HepG2 (cell line): ENCODE data around the gene SLC25A25. TPM values are rescaled to one million over a fixed set of nuclear protein-coding genes. Genes with fewer than 3 reads are reported as not detected.

Source experiments
- ATAC-seq: fragments of 200-7000 bp; cut with Tn5 transposase; 3 replicates; pipeline ENCODE4 v1.9.1; 2020; ENCODE audit warnings: mild to moderate bottlenecking, moderate library complexity
- BruUV-seq: library from RNA; stranded (reverse); fragments of 400-500 nt; replicated peaks from 2 replicates; lab custom pipeline; 2021; lab: Mats Ljungman, UMichigan
- CTCF ChIA-PET: fragments of 300-600 bp; formaldehyde crosslinking; extraction: SDS; loops from one replicate; lab custom pipeline; 2021; ENCODE audit warnings: low total read pairs, inconsistent platforms, low intra/inter-chr PET ratio; lab: Yijun Ruan, JAX
- POLR2A ChIA-PET: fragments of 350-600 bp; sonication (Branson Sonifier 250); formaldehyde crosslinking; loops from one replicate; lab custom pipeline; 2020; ENCODE audit warnings: antibody characterized with exemption, inconsistent platforms; lab: Yijun Ruan, JAX
- DNase-seq: peaks from one replicate; pipeline ENCODE4 v3.0.0-alpha.2; 2015; ENCODE audit warnings: low spot score
- FAIRE-seq: peaks from 3 replicates; lab custom pipeline; 2011; peaks lifted over from hg19 to GRCh38; lab: Jason Lieb, UNC
- H2AFZ ChIP-seq: one replicate; pipeline ENCODE4 v1.6.1; 2011; ENCODE audit warnings: low read length, inconsistent platforms
- H3K27ac ChIP-seq: fragments of 300-600 bp; 3 replicates; pipeline ENCODE4 v1.8.0; 2011; ENCODE audit warnings: mixed run types, mild to moderate bottlenecking, mixed read lengths, low read length, inconsistent platforms; ENCODE audit not compliant: insufficient read depth; ENCODE audit errors: extremely low read length
- H3K27me3 ChIP-seq, 2 experiments: fragments of 200-600 bp in 1 of 2; 2 replicates in 1 of 2; 3 replicates in 1 of 2; pipeline versions ENCODE4 v1.6.0 to v1.8.0; 2011; ENCODE audit warnings: low read length in 2 of 2, mild to moderate bottlenecking in 2 of 2, moderate library complexity in 2 of 2, inconsistent platforms in 1 of 2; ENCODE audit not compliant: insufficient read depth in 2 of 2, control insufficient read depth in 1 of 2
- H3K36me3 ChIP-seq, 2 experiments: fragments of 200-600 bp in 1 of 2; replicated peaks in 1 of 2; 2 replicates in 1 of 2; 3 replicates in 1 of 2; pipeline versions ENCODE4 v1.5.1 to v1.8.0; 2011; ENCODE audit warnings: low read length in 2 of 2, inconsistent platforms in 1 of 2; ENCODE audit not compliant: insufficient read depth in 2 of 2, control insufficient read depth in 1 of 2
- H3K4me1 ChIP-seq: 2 replicates; pipeline ENCODE4 v1.5.1; 2012; ENCODE audit warnings: low read length, inconsistent platforms; ENCODE audit not compliant: insufficient read depth
- H3K4me2 ChIP-seq: 2 replicates; pipeline ENCODE4 v1.6.0; 2011; ENCODE audit warnings: low read depth, low read length, inconsistent platforms
- H3K4me3 ChIP-seq, 3 experiments: fragments of 200-600 bp in 1 of 3; sonication (generic), shearing (Covaris generic) in 1 of 3; replicated peaks in 1 of 3; 2 replicates each; pipeline ENCODE4 v1.5.1; 2011 to 2016; ENCODE audit warnings: low read length in 3 of 3, inconsistent platforms in 2 of 3, low read depth in 2 of 3, mild to moderate bottlenecking in 2 of 3, control low read depth in 1 of 3, mixed read lengths in 1 of 3; ENCODE audit not compliant: insufficient read depth in 1 of 3
- H3K79me2 ChIP-seq: one replicate; pipeline ENCODE4 v1.6.1; 2011; ENCODE audit warnings: low read length, inconsistent platforms; ENCODE audit not compliant: insufficient read depth
- H3K9ac ChIP-seq: 2 replicates; pipeline ENCODE4 v1.6.0; 2011; ENCODE audit warnings: mild to moderate bottlenecking, low read depth, low read length, inconsistent platforms; ENCODE audit not compliant: insufficient read depth
- H3K9me3 ChIP-seq: 2 replicates; pipeline ENCODE4 v1.5.1; 2012; ENCODE audit warnings: mild to moderate bottlenecking, low read length
- H4K20me1 ChIP-seq: 2 replicates; pipeline ENCODE4 v1.6.0; 2011; ENCODE audit warnings: inconsistent platforms, mild to moderate bottlenecking, low read length, moderate library complexity; ENCODE audit not compliant: insufficient read depth
- CAMTA2 ChIP-seq: sonication (generic); formaldehyde crosslinking; IDR thresholded peaks from 2 replicates; pipeline ENCODE4 v1.4.0; 2020; ENCODE audit warnings: mild to moderate bottlenecking, missing genetic modification reagents, borderline replicate concordance
- GABPA ChIP-seq, 2 experiments: IDR thresholded peaks; 2 replicates each; pipeline ENCODE4 v1.6.1; 2011 to 2016; ENCODE audit warnings: low read depth in 2 of 2, low read length in 1 of 2, missing biosample characterization in 1 of 2, missing genetic modification characterization in 1 of 2
- IRX3 ChIP-seq: sonication (generic); formaldehyde crosslinking; IDR thresholded peaks from 2 replicates; pipeline ENCODE4 v1.8.1; 2023; ENCODE audit warnings: mild to moderate bottlenecking, low read depth, missing genetic modification reagents, borderline replicate concordance
- KLF13 ChIP-seq: sonication (generic); formaldehyde crosslinking; IDR thresholded peaks from 2 replicates; pipeline ENCODE4 v1.4.0; 2020; ENCODE audit warnings: mild to moderate bottlenecking, missing genetic modification reagents
- KMT2A ChIP-seq: sonication (generic); formaldehyde crosslinking; IDR thresholded peaks from 2 replicates; pipeline ENCODE4 v1.4.0; 2020; ENCODE audit warnings: missing genetic modification reagents
- MIXL1 ChIP-seq: IDR thresholded peaks from 2 replicates; pipeline ENCODE4 v1.6.1; 2016
- POLR2A ChIP-seq, 2 experiments: IDR thresholded peaks; 2 replicates each; pipeline ENCODE4 v1.6.1; 2011; ENCODE audit warnings: low read depth in 2 of 2, low read length in 2 of 2, mild to moderate bottlenecking in 1 of 2, moderate library complexity in 1 of 2; ENCODE audit not compliant: insufficient read depth in 1 of 2
- SNRNP70 ChIP-seq: fragments of 200-400 bp; formaldehyde crosslinking; IDR thresholded peaks from 2 replicates; pipeline ENCODE4 v1.6.1; 2017; ENCODE audit warnings: mild to moderate bottlenecking, low read depth, low read length, moderate library complexity
- THRA ChIP-seq: sonication (generic); formaldehyde crosslinking; IDR thresholded peaks from 2 replicates; pipeline ENCODE4 v1.4.0; 2020; ENCODE audit warnings: missing genetic modification reagents, borderline replicate concordance
- U2AF2 ChIP-seq: fragments of 200-400 bp; formaldehyde crosslinking; IDR thresholded peaks from 2 replicates; pipeline ENCODE4 v1.6.1; 2017; ENCODE audit warnings: low read depth, mild to moderate bottlenecking, low read length
- ZBTB39 ChIP-seq: sonication (generic); formaldehyde crosslinking; IDR thresholded peaks from 2 replicates; pipeline ENCODE4 v1.5.0; 2020; ENCODE audit warnings: missing genetic modification reagents
- ZNF235 ChIP-seq: sonication (generic); formaldehyde crosslinking; IDR thresholded peaks from 2 replicates; pipeline ENCODE4 v1.8.1; 2023; ENCODE audit warnings: mild to moderate bottlenecking, missing genetic modification reagents, borderline replicate concordance
- ZNF292 ChIP-seq: sonication (generic); formaldehyde crosslinking; IDR thresholded peaks from 2 replicates; pipeline ENCODE4 v1.8.1; 2022; ENCODE audit warnings: mild to moderate bottlenecking, low read depth, missing genetic modification reagents, borderline replicate concordance
- ZNF557 ChIP-seq: sonication (generic); formaldehyde crosslinking; IDR thresholded peaks from 2 replicates; pipeline ENCODE4 v1.4.0; 2020; ENCODE audit warnings: missing genetic modification reagents
- ZNF644 ChIP-seq: IDR thresholded peaks from 2 replicates; pipeline ENCODE4 v1.6.1; 2016; ENCODE audit warnings: low read depth
- ZNF652 ChIP-seq: IDR thresholded peaks from 2 replicates; pipeline ENCODE4 v1.6.1; 2016; ENCODE audit warnings: low read depth, borderline replicate concordance
- ZNF766 ChIP-seq: sonication (generic); formaldehyde crosslinking; IDR thresholded peaks from 2 replicates; pipeline ENCODE4 v1.5.0; 2020; ENCODE audit warnings: missing genetic modification reagents, borderline replicate concordance
- ZNF776 ChIP-seq: sonication (generic); formaldehyde crosslinking; IDR thresholded peaks from 2 replicates; pipeline ENCODE4 v1.4.0; 2020; ENCODE audit warnings: mild to moderate bottlenecking, missing genetic modification reagents
- ZNF792 ChIP-seq: IDR thresholded peaks from 2 replicates; pipeline ENCODE4 v1.6.1; 2016
- ZNF816 ChIP-seq: sonication (generic); formaldehyde crosslinking; IDR thresholded peaks from 2 replicates; pipeline ENCODE4 v1.8.0; 2022; ENCODE audit warnings: missing genetic modification reagents, mild to moderate bottlenecking, borderline replicate concordance
- WGBS: methylation state at CpG from one replicate; pipeline ENCODE4 v1.1.6; 2017; ENCODE audit warnings: low lambda C conversion rate; 5-methylcytosine and 5-hydroxymethylcytosine counted together
- in situ Hi-C: cut with HindIII; loops from 2 replicates; pipeline ENCODE4 v1.10.0; 2017; ENCODE audit warnings: low pct_unique_long_range_greater_than_20kb; ENCODE audit not compliant: extremely low pct_ligation_motif_present
- intact Hi-C: fragments of 100-400 bp; cut with micrococcal nuclease; formaldehyde crosslinking; loops from one replicate; pipeline ENCODE4 v1.10.0; 2022; ENCODE audit not compliant: unreplicated experiment
- polyA plus RNA-seq, 8 experiments: library from polyadenylated mRNA; depleted of rRNA in 3 of 8; stranded (reverse) in 7 of 8; unstranded in 1 of 8; fragments of >200 nt; fragmentation: Illumina TruSeq in 4 of 8; extraction: Trizol in 4 of 8; gene quantifications; 2 replicates each; pipeline versions ENCODE4 v1.2.1 to v1.2.3, GENCODE V29; 2011 to 2016; ENCODE audit warnings: low read depth in 4 of 8, missing spikeins in 1 of 8, mixed read lengths in 1 of 8; ENCODE audit not compliant: insufficient read depth in 1 of 8
- total RNA-seq, 5 experiments: library from RNA; depleted of rRNA; stranded (reverse); fragments of >200 nt; fragmentation: Illumina TruSeq; extraction: Trizol; gene quantifications; 2 replicates each; pipeline ENCODE4 v1.2.3, GENCODE V29; 2016; ENCODE audit warnings: low read depth in 1 of 5

Gene SLC25A25
- total and polyA plus RNA-seq, 2 of the 13 experiments (the other 11 are each of a cell fraction or from before 2014, with no cell fraction given), result 10.5 to 24.8 TPM

- H2AFZ ChIP-seq, result no peak overlapping the region
- peak overlapping the region; percentile 11 to 89 (median 23); a peak in 3 of 6 replicates for H3K4me3 ChIP-seq
- peak overlapping the region; percentile 98 for H3K4me2 ChIP-seq
- H3K79me2 ChIP-seq, result peaks cover 33% of the 10 kb centered on the region
- H3K27ac ChIP-seq, result peak overlapping the region; percentile 92
- in situ Hi-C loops (no loop called here), intact Hi-C loops (loop anchor here (1.0 kb wide), 1 partner anchor 18 kb away; no protein-coding TSS in a partner anchor)
- TSS peak; percentile 87 for BruUV-seq
- H4K20me1 ChIP-seq, result peaks cover 17% of the 10 kb centered on the region; the same call in 1 of the 2 replicates
- ChIA-PET POLR2A (interaction anchor here (0.9 to 3.3 kb wide), 16 partner anchors 10 to 146 kb away, joined by 3 to 22 read pairs (median 4); partner anchors contain the start of genes NAIF1 and SLC25A25), CTCF (interaction anchor here (1.3 kb wide), 1 partner anchor 19 kb away, joined by 5 read pairs; no protein-coding TSS in a partner anchor)
- H3K9me3 ChIP-seq, result no peaks in the 10 kb centered on the region
- DNase-seq (no peak), ATAC-seq (peak; percentile 20), FAIRE-seq (no peak)
- peaks cover 5 to 22% of the 10 kb centered on the region in 2 experiments for H3K36me3 ChIP-seq
- H3K27me3 ChIP-seq, result no peaks in the 10 kb centered on the region; a peak in 1 of 5 replicates
- peak overlapping the region; percentile 87 for H3K9ac ChIP-seq
- H3K4me1 ChIP-seq, result peaks cover 80% of the 10 kb centered on the region
- WGBS, result 39% methylated on average over 9 of the region's 13 CpGs
- TF ChIP-seq ZNF292 (CRISPR knock-in tag) (0 out of 2 replicates have a peak, but pooled peaks have one; percentile 43), POLR2A (IDR thresholded peaks at IDR 0.05; ENCODE audit: insufficient read depth in 1 of 2, low read depth in 2 of 2, low read length in 2 of 2) (no peak), SNRNP70 (no peak), GABPA (IDR thresholded peaks at IDR 0.05; ENCODE audit: low read depth, low read length) (no peak), GABPA (CRISPR knock-in tag; IDR thresholded peaks at IDR 0.05; ENCODE audit: low read depth) (peak; percentile 5; the same call in 1 of the 2 replicates), ZNF766 (CRISPR knock-in tag) (no peak), ZNF644 (CRISPR knock-in tag) (0 out of 2 replicates have a peak, but pooled peaks have one; percentile 5), ZNF776 (CRISPR knock-in tag) (peak; percentile 52; the same call in 1 of the 2 replicates), ZBTB39 (CRISPR knock-in tag) (no peak), CAMTA2 (CRISPR knock-in tag) (peak; percentile 73; the same call in 1 of the 2 replicates), THRA (CRISPR knock-in tag) (0 out of 2 replicates have a peak, but pooled peaks have one; percentile 11), ZNF557 (CRISPR knock-in tag) (no peak), ZNF816 (CRISPR knock-in tag) (peak; percentile 47; the same call in 1 of the 2 replicates), ZNF235 (0 out of 2 replicates have a peak, but pooled peaks have one; percentile 51), KLF13 (CRISPR knock-in tag) (0 out of 2 replicates have a peak, but pooled peaks have one; percentile 66), MIXL1 (CRISPR knock-in tag) (peak; percentile 78; the same call in 1 of the 2 replicates), ZNF652 (CRISPR knock-in tag) (peak; percentile 96), ZNF792 (CRISPR knock-in tag) (0 out of 2 replicates have a peak, but pooled peaks have one; percentile 27), U2AF2 (no peak), IRX3 (CRISPR knock-in tag) (no peak), KMT2A (0 out of 2 replicates have a peak, but pooled peaks have one; percentile 54)
Observed at GRCh38 chr9:128097543-128098296, 29.7 kb downstream of the SLC25A25 start.
